MM.1S (cell line): ENCODE measurements around the gene S100P.

Source experiments
- DNase-seq: peaks from one replicate; pipeline ENCODE4 v3.0.0-alpha.2; 2015
- H2AFZ ChIP-seq: fragments of 300-600 bp; sonication (generic); 2 replicates; pipeline ENCODE4 v1.6.0; 2016; ENCODE audit warnings: antibody characterized with exemption, low read length
- H3F3A ChIP-seq: fragments of 300-600 bp; sonication (generic); 2 replicates; pipeline ENCODE4 v1.6.1; 2016; ENCODE audit warnings: mild to moderate bottlenecking, antibody characterized with exemption, low read length, moderate library complexity, mixed read lengths; ENCODE audit not compliant: insufficient read depth
- H3K27ac ChIP-seq: fragments of 300-600 bp; sonication (generic); 2 replicates; pipeline ENCODE4 v1.5.1; 2016; ENCODE audit warnings: mild to moderate bottlenecking, low read length
- H3K27me3 ChIP-seq: fragments of 300-600 bp; sonication (generic); replicated peaks from 2 replicates; pipeline ENCODE4 v1.6.0; 2016; ENCODE audit warnings: low read length; ENCODE audit not compliant: insufficient read depth
- H3K36me3 ChIP-seq: fragments of 300-600 bp; sonication (generic); replicated peaks from 2 replicates; pipeline ENCODE4 v1.6.1; 2016; ENCODE audit warnings: mild to moderate bottlenecking, low read length, mixed read lengths; ENCODE audit not compliant: insufficient read depth
- H3K4me1 ChIP-seq: fragments of 300-600 bp; sonication (generic); 2 replicates; pipeline ENCODE4 v1.6.1; 2016; ENCODE audit warnings: low read length, mixed read lengths
- H3K4me2 ChIP-seq: fragments of 300-600 bp; sonication (generic); 2 replicates; pipeline ENCODE4 v1.6.0; 2016; ENCODE audit warnings: low read depth, low read length
- H3K4me3 ChIP-seq: fragments of 300-600 bp; sonication (generic); 2 replicates; pipeline ENCODE4 v1.5.1; 2016; ENCODE audit warnings: low read length, mixed read lengths
- H3K79me2 ChIP-seq: fragments of 300-600 bp; sonication (generic); 2 replicates; pipeline ENCODE4 v1.6.1; 2016; ENCODE audit warnings: mixed run types, low read length, mixed read lengths
- H3K9ac ChIP-seq: fragments of 300-600 bp; sonication (generic); 2 replicates; pipeline ENCODE4 v1.6.1; 2016; ENCODE audit warnings: low read length, mixed read lengths
- H3K9me2 ChIP-seq: fragments of 300-600 bp; sonication (generic); replicated peaks from 2 replicates; pipeline ENCODE4 v1.6.1; 2016; ENCODE audit warnings: mild to moderate bottlenecking, low read length, mixed read lengths; ENCODE audit not compliant: insufficient read depth
- H3K9me3 ChIP-seq: fragments of 300-600 bp; sonication (generic); replicated peaks from 2 replicates; pipeline ENCODE4 v1.6.1; 2016; ENCODE audit warnings: mild to moderate bottlenecking, low read length, mixed read lengths; ENCODE audit not compliant: insufficient read depth
- H4K20me1 ChIP-seq: fragments of 300-600 bp; sonication (generic); 2 replicates; pipeline ENCODE4 v1.6.1; 2016; ENCODE audit warnings: mild to moderate bottlenecking, low read length, moderate library complexity, mixed read lengths; ENCODE audit not compliant: insufficient read depth
- CTCF ChIP-seq: fragments of 300-600 bp; sonication (generic); IDR thresholded peaks from 2 replicates; pipeline ENCODE4 v1.5.1; 2016; ENCODE audit warnings: antibody characterized with exemption, low read length, mixed read lengths
- EZH2 ChIP-seq: fragments of 300-600 bp; sonication (generic); optimal IDR thresholded peaks from 2 replicates; pipeline ENCODE3; 2017; ENCODE audit warnings: low read depth, mild to moderate bottlenecking, antibody characterized with exemption, low read length, mixed read lengths
- EZH2phosphoT487 ChIP-seq: fragments of 300-600 bp; sonication (generic); IDR thresholded peaks from 2 replicates; pipeline ENCODE4 v1.6.1; 2018; ENCODE audit warnings: antibody characterized with exemption, low read length

Gene S100P

DNA sequence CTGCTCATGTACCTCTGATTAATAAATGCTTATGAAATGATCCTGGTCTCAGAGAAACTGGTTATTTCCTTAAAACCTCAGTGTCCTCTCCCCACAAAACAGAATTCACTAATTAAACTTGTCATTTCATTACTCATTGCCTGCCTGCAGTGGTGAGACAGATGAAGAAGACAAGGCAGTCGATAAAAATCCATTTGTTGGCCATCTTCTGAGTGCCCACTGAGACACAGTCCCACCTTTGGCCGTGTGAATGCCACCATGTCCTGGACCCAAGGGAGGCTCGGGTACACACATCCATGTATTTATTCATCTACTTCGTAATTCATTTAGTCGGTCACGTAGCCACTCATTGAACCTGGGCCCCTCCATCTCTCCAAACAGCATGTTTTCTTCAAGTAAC lies 3.5 kb downstream of the S100P start:
- Histone ChIP-seq H3K36me3 (no peaks in the 10 kb centered on the region), H4K20me1 (no peaks in the 10 kb centered on the region), H3K27ac (no peak overlapping the region), H2AFZ (no peak overlapping the region), H3K4me3 (no peak overlapping the region), H3K9me3 (no peaks in the 10 kb centered on the region), H3K79me2 (no peaks in the 10 kb centered on the region), H3F3A (no peaks in the 10 kb centered on the region), H3K9ac (no peak overlapping the region), H3K27me3 (no peaks in the 10 kb centered on the region), H3K4me1 (no peaks in the 10 kb centered on the region), H3K9me2 (no peaks in the 10 kb centered on the region), H3K4me2 (no peak overlapping the region)
- DNase-seq, result no peak
- no peak for TF ChIP-seq EZH2phosphoT487
- TF ChIP-seq CTCF, result no peak
- TF ChIP-seq EZH2, result no peak

DNA sequence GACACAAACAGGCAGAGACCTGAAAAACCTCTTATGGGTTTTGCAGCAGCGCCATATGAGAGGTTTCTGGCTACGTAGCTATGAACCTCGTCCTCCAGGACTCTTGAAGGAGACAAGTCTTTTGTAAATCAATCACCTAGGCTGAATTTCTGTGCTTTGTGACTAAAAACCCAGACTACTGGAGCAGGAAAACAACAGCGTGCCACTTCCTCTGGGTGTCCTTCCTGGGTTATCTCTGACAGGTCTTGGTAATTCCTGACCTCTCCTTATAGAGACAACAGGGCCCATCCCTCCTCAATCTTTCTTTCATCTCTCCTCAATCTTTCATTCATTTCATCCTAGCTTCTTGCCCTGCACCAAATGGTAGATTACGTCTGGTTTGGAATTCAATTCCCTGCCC lies 5.7 kb downstream of the S100P start:
- Histone ChIP-seq H3K27ac (no peak overlapping the region), H3K36me3 (no peaks in the 10 kb centered on the region), H3K4me2 (no peak overlapping the region), H3K79me2 (no peaks in the 10 kb centered on the region), H3K9me2 (no peaks in the 10 kb centered on the region), H3K9ac (no peak overlapping the region), H3K4me3 (no peak overlapping the region), H4K20me1 (no peaks in the 10 kb centered on the region), H3F3A (no peaks in the 10 kb centered on the region), H3K27me3 (no peaks in the 10 kb centered on the region), H2AFZ (no peak overlapping the region), H3K9me3 (no peaks in the 10 kb centered on the region), H3K4me1 (no peaks in the 10 kb centered on the region)
- no peak for TF ChIP-seq CTCF
- no peak for TF ChIP-seq EZH2
- TF ChIP-seq EZH2phosphoT487, result no peak
- no peak for DNase-seq

DNA sequence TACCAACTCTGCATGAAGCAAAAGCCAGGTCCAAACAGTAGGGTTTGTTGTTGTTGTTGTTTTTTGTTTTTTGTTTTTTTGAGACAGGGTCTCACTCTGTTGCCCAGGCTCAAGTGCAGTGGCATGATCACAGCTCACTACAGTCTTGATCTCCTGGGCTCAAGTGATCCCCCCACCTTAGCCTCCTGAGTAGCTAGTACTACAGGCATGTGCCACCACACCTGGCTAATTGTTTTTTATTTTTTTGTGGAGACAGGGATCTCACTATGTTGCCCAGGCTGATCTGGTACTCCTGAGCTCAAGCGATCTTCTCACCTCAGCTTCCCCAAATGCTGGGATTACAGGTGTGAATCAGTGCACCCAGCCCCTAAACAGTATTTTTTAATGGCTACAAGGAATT lies 6.2 kb downstream of the S100P start:
- TF ChIP-seq EZH2phosphoT487, result no peak
- TF ChIP-seq CTCF, result no peak
- no peak for TF ChIP-seq EZH2
- Histone ChIP-seq H4K20me1 (no peaks in the 10 kb centered on the region), H3K4me3 (no peak overlapping the region), H3F3A (no peaks in the 10 kb centered on the region), H3K27ac (no peak overlapping the region), H3K36me3 (no peaks in the 10 kb centered on the region), H3K27me3 (no peaks in the 10 kb centered on the region), H3K9me3 (no peaks in the 10 kb centered on the region), H2AFZ (no peak overlapping the region), H3K4me2 (no peak overlapping the region), H3K9me2 (no peaks in the 10 kb centered on the region), H3K9ac (no peak overlapping the region), H3K4me1 (no peaks in the 10 kb centered on the region), H3K79me2 (no peaks in the 10 kb centered on the region)
- DNase-seq, result no peak
